PC-3 (cell line): Measurements from ENCODE around the gene PIEZO1. TPM values are rescaled to one million over a fixed set of nuclear protein-coding genes. Genes with fewer than 3 reads are reported as not detected.

ENCODE experiments used
- ATAC-seq: fragments of 200-7000 bp; cut with Tn5 transposase; 2 replicates; pipeline ENCODE4 v1.9.1; 2020; ENCODE audit warnings: mild to moderate bottlenecking, moderate library complexity
- BruUV-seq: library from RNA; stranded (reverse); fragments of 400-500 nt; replicated peaks from 2 replicates; lab custom pipeline; 2021; lab: Mats Ljungman, UMichigan
- CTCF ChIA-PET: fragments of 300-600 bp; sonication (Branson Sonifier 250); formaldehyde crosslinking; loops from one replicate; lab custom pipeline; 2022; ENCODE audit warnings: antibody characterized with exemption; lab: Charles Lee
- POLR2A ChIA-PET: fragments of 300-600 bp; sonication (Branson Sonifier 250); formaldehyde crosslinking; loops from one replicate; lab custom pipeline; 2022; ENCODE audit warnings: antibody characterized with exemption; ENCODE audit not compliant: unreplicated experiment; lab: Charles Lee
- DNase-seq: peaks from one replicate; pipeline ENCODE4 v3.0.0-alpha.2; 2015
- H2AFZ ChIP-seq: fragments of 300-600 bp; sonication (generic); 2 replicates; pipeline ENCODE4 v1.6.0; 2016; ENCODE audit warnings: antibody characterized with exemption, low read length
- H3F3A ChIP-seq: fragments of 300-600 bp; sonication (generic); one replicate; pipeline ENCODE4 v1.6.0; 2017; ENCODE audit warnings: antibody characterized with exemption, low read length, control low read depth, mild to moderate bottlenecking; ENCODE audit not compliant: unreplicated experiment
- H3K27ac ChIP-seq: fragments of 300-600 bp; sonication (generic); 2 replicates; pipeline ENCODE4 v1.5.1; 2016; ENCODE audit warnings: mild to moderate bottlenecking, low read length
- H3K27me3 ChIP-seq: fragments of 300-600 bp; sonication (generic); 2 replicates; pipeline ENCODE4 v1.6.1; 2016; ENCODE audit warnings: low read length, mixed read lengths
- H3K36me3 ChIP-seq: fragments of 300-600 bp; sonication (generic); 2 replicates; pipeline ENCODE4 v1.6.1; 2016; ENCODE audit warnings: low read depth, mixed run types, low read length, mixed read lengths
- H3K4me1 ChIP-seq: fragments of 300-600 bp; sonication (generic); 2 replicates; pipeline ENCODE4 v1.5.1; 2016; ENCODE audit warnings: low read length; ENCODE audit not compliant: insufficient read depth
- H3K4me2 ChIP-seq: fragments of 300-600 bp; sonication (generic); 2 replicates; pipeline ENCODE4 v1.6.0; 2016; ENCODE audit warnings: low read length
- H3K4me3 ChIP-seq: fragments of 300-600 bp; sonication (generic); 2 replicates; pipeline ENCODE4 v1.5.1; 2016; ENCODE audit warnings: mild to moderate bottlenecking, low read length, mixed read lengths
- H3K79me2 ChIP-seq: fragments of 300-600 bp; sonication (generic); 2 replicates; pipeline ENCODE4 v1.6.1; 2017; ENCODE audit warnings: low read length, mixed read lengths
- H3K9ac ChIP-seq: fragments of 300-600 bp; sonication (generic); 2 replicates; pipeline ENCODE4 v1.6.0; 2016; ENCODE audit warnings: mild to moderate bottlenecking, low read length
- H3K9me2 ChIP-seq: fragments of 300-600 bp; sonication (generic); replicated peaks from 2 replicates; pipeline ENCODE4 v1.6.1; 2016; ENCODE audit warnings: mixed run types, low read length, mixed read lengths
- H3K9me3 ChIP-seq: fragments of 300-600 bp; sonication (generic); 2 replicates; pipeline ENCODE4 v1.6.1; 2016; ENCODE audit warnings: low read length, mixed read lengths
- H4K20me1 ChIP-seq: fragments of 300-600 bp; sonication (generic); 2 replicates; pipeline ENCODE4 v1.6.1; 2016; ENCODE audit warnings: low read length, mixed read lengths
- CTCF ChIP-seq: fragments of 300-600 bp; sonication (generic); conservative IDR thresholded peaks from 2 replicates; pipeline ENCODE4 v1.5.1; 2017; ENCODE audit warnings: antibody characterized with exemption, low read depth, mild to moderate bottlenecking, low read length
- EZH2 ChIP-seq: fragments of 300-600 bp; sonication (generic); IDR thresholded peaks from one replicate; pipeline ENCODE4 v1.6.1; 2017; ENCODE audit warnings: antibody characterized with exemption, mild to moderate bottlenecking, low read length; ENCODE audit not compliant: unreplicated experiment
- EZH2phosphoT487 ChIP-seq: fragments of 300-600 bp; sonication (generic); IDR thresholded peaks from 2 replicates; pipeline ENCODE4 v1.6.1; 2018; ENCODE audit warnings: mild to moderate bottlenecking, antibody characterized with exemption, low read length, borderline replicate concordance
- intact Hi-C: fragments of 100-400 bp; cut with micrococcal nuclease; formaldehyde crosslinking; loops from 2 replicates; pipeline ENCODE4 v1.9.0; 2023
- total RNA-seq: library from RNA; depleted of rRNA; stranded (reverse); fragments of >200 nt; gene quantifications from 2 replicates; pipeline ENCODE4 v1.2.3, GENCODE V29; 2014

Gene PIEZO1
- total RNA-seq, 1 experiment from 2014 or later: 180 TPM

GRCh38 chr16:88750854-88751253, 34.2 kb downstream of the PIEZO1 start:
- intact Hi-C loops: no loop called here
- peaks cover 8% of the 10 kb centered on the region; the same call in 1 of the 2 replicates for H4K20me1 ChIP-seq
- no peak overlapping the region for H3K4me2 ChIP-seq
- ChIA-PET POLR2A (no interaction called here), CTCF (no interaction called here)
- no peaks in the 10 kb centered on the region for H3K9me3 ChIP-seq
- H3K4me3 ChIP-seq: no peak overlapping the region
- H3K27me3 ChIP-seq: no peaks in the 10 kb centered on the region
- TF ChIP-seq EZH2phosphoT487: no peak
- no peak for TF ChIP-seq CTCF
- TF ChIP-seq EZH2: no peak
- no peak for DNase-seq
- H3K9ac ChIP-seq: no peak overlapping the region
- peaks cover 12% of the 10 kb centered on the region for H3K4me1 ChIP-seq
- no peak overlapping the region for H3K27ac ChIP-seq
- BruUV-seq: no TSS peak
- no peak overlapping the region for H2AFZ ChIP-seq
- H3F3A ChIP-seq: no peaks in the 10 kb centered on the region
- peaks cover 38% of the 10 kb centered on the region for H3K79me2 ChIP-seq
- no peak for ATAC-seq
- H3K36me3 ChIP-seq: no peaks in the 10 kb centered on the region
- no peaks in the 10 kb centered on the region for H3K9me2 ChIP-seq

GRCh38 chr16:88749358-88749757, 35.7 kb downstream of the PIEZO1 start:
- Histone ChIP-seq H3K9me3 (no peaks in the 10 kb centered on the region), H3K27me3 (no peaks in the 10 kb centered on the region), H3K4me1 (no peaks in the 10 kb centered on the region; the same call in 1 of the 2 replicates), H3F3A (no peaks in the 10 kb centered on the region), H3K4me3 (no peak overlapping the region), H3K79me2 (peaks cover 27% of the 10 kb centered on the region), H4K20me1 (0 out of 2 replicates have a peak, but pooled peaks cover 4% of the 10 kb centered on the region), H3K9me2 (no peaks in the 10 kb centered on the region), H3K27ac (no peak overlapping the region), H3K9ac (no peak overlapping the region), H3K4me2 (no peak overlapping the region), H3K36me3 (no peaks in the 10 kb centered on the region), H2AFZ (no peak overlapping the region)
- TF ChIP-seq EZH2phosphoT487 (no peak), EZH2 (no peak), CTCF (no peak)
- intact Hi-C loops: no loop called here
- POLR2A ChIA-PET: no interaction called here
- no TSS peak for BruUV-seq
- DNase-seq (no peak), ATAC-seq (no peak)
- CTCF ChIA-PET: no interaction called here

- H3K79me2 ChIP-seq: peaks cover 17% of the 10 kb centered on the region
- H4K20me1 ChIP-seq: 0 out of 2 replicates have a peak, but pooled peaks cover under 1% of the 10 kb centered on the region
- no peak overlapping the region for H3K4me3 ChIP-seq
- DNase-seq (no peak), ATAC-seq (no peak)
- H3K4me1 ChIP-seq: no peaks in the 10 kb centered on the region
- H3K4me2 ChIP-seq: no peak overlapping the region
- intact Hi-C loops: no loop called here
- BruUV-seq: no TSS peak
- POLR2A ChIA-PET: no interaction called here
- no peaks in the 10 kb centered on the region for H3K27me3 ChIP-seq
- H3K36me3 ChIP-seq: no peaks in the 10 kb centered on the region
- H3K9me2 ChIP-seq: no peaks in the 10 kb centered on the region
- no peaks in the 10 kb centered on the region for H3F3A ChIP-seq
- H3K27ac ChIP-seq: no peak overlapping the region
- H2AFZ ChIP-seq: no peak overlapping the region
- TF ChIP-seq EZH2phosphoT487 (no peak), EZH2 (no peak), CTCF (no peak)
- CTCF ChIA-PET: interaction anchor here (0.6 kb wide), 1 partner anchor 36 kb away, joined by 3 read pairs; no protein-coding TSS in a partner anchor
- H3K9me3 ChIP-seq: no peaks in the 10 kb centered on the region
- H3K9ac ChIP-seq: no peak overlapping the region
These were observed 36.7 kb downstream of the PIEZO1 start for GRCh38 chr16:88748364-88748763.
